ENCODE measurements around the gene APOL4. TPM values are rescaled to one million over a fixed set of nuclear protein-coding genes. Genes with fewer than 3 reads are reported as not detected.
"Not testable (repeated sequence)": the region's sequence is repeated elsewhere in the genome, so short reads cannot be mapped to it uniquely, and the experiment has no call there.

Gene APOL4
- total RNA-seq, 2 donors from 2014 or later = 0.52 to 18.1 TPM

DNA sequence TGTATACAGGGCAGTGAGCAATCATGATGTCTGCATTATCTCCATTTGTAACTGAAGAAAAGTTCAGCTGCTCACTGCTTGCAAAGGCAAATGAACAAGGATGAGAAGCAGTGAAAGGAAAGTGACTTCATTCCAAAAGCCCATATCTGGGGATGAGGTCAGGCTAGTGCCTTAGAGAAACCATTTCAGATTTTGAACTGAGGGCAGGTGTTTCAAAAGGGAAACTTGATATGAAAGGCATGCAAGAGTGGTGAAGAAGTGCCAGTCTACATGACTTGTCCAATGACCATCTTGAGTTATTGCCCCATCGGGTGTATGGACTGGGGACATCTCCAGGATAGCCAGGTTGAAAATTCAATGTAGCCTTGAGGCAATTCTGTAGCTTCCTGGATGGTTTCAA, 7.3 kb upstream of the APOL4 start:
- 88 to 95% methylated on average over 1 of the region's 1 CpG for WGBS, 2 donors
- Histone ChIP-seq H3K27me3 (no peaks in the 10 kb centered on the region), H3K4me1 (no peaks in the 10 kb centered on the region), H3K27ac (no peak overlapping the region), H3K9me3 (no peaks in the 10 kb centered on the region), H3K36me3 (replicated peaks in 1 of 2; ENCODE audit: insufficient read depth in 1 of 2, low read depth in 2 of 2) (no peaks in the 10 kb centered on the region), H3K4me3 (no peak overlapping the region)
- TF ChIP-seq, protein P1, sequence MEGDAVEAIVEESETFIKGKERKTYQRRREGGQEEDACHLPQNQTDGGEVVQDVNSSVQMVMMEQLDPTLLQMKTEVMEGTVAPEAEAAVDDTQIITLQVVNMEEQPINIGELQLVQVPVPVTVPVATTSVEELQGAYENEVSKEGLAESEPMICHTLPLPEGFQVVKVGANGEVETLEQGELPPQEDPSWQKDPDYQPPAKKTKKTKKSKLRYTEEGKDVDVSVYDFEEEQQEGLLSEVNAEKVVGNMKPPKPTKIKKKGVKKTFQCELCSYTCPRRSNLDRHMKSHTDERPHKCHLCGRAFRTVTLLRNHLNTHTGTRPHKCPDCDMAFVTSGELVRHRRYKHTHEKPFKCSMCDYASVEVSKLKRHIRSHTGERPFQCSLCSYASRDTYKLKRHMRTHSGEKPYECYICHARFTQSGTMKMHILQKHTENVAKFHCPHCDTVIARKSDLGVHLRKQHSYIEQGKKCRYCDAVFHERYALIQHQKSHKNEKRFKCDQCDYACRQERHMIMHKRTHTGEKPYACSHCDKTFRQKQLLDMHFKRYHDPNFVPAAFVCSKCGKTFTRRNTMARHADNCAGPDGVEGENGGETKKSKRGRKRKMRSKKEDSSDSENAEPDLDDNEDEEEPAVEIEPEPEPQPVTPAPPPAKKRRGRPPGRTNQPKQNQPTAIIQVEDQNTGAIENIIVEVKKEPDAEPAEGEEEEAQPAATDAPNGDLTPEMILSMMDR (IDR thresholded peaks at IDR 0.05) = no peak
- no peak for TF ChIP-seq POLR2A (IDR thresholded peaks at IDR 0.05)
- no peak for ATAC-seq
- no peak for DNase-seq
- intact Hi-C loops (cut with DNase I) = no loop called here

DNA sequence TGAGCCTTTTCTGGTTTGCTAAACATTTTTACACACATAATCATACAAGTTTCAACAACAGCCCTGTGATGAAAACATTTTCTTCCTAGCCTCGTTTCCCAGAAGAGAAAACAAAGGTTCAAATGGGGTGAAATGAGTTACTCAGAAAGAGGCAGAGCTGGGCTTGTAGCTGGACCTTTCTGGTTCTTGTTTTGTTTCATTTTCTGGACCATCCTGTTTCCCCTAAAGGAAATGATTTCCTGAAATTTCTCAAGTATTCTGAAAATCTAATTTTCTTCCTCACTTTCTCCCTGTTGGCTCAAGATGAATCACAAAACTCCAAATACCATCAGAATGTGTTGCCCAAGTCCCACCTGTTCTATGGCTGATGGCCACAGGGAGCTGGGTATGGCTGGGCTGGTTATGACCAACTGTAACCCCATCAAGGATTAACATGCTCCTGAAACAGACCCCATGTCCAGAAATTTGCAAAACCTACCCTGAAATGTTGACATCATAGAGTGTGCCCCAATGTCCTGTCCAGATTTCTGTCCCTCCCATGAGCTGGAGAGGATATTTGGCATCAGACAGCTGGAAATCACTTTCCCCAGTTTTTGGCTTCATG, 6.7 kb upstream of the APOL4 start:
- DNase-seq = no peak
- no peaks in the 10 kb centered on the region for H3K36me3 ChIP-seq (replicated peaks in 1 of 2; ENCODE audit: insufficient read depth in 1 of 2, low read depth in 2 of 2)
- H3K9me3 ChIP-seq = no peaks in the 10 kb centered on the region
- no peak overlapping the region for H3K27ac ChIP-seq
- ATAC-seq = no peak
- no peaks in the 10 kb centered on the region for H3K27me3 ChIP-seq
- 29 to 35% methylated on average over 1 of the region's 1 CpG for WGBS, 2 donors
- no peaks in the 10 kb centered on the region for H3K4me1 ChIP-seq
- intact Hi-C loops (cut with DNase I) = no loop called here
- no peak for TF ChIP-seq POLR2A (IDR thresholded peaks at IDR 0.05)
- TF ChIP-seq, protein P1 (IDR thresholded peaks at IDR 0.05) = no peak
- H3K4me3 ChIP-seq = no peak overlapping the region

DNA sequence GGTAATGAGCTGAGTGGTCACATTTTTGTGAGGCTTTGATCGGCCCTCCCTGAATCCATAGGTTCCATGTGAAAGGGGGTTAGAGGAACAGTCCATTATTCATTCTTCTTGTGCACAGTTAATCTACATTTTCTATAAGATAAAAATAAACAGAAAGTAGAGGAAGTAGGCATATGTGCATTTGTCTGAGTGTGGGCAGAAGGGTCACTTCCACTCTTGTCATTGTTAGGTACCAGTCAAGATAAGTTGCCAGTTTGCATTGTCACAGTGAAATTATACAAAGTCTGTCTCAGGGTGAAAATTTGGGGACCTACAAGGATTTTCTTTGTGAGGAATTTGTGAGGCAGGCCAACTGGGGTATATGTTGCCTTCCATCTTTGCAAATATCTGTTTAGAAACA, 4.6 kb upstream of the APOL4 start:
- DNase-seq (no peak), ATAC-seq (no peak)
- peaks cover 19% of the 10 kb centered on the region for H3K4me1 ChIP-seq
- no peaks in the 10 kb centered on the region for H3K27me3 ChIP-seq
- H3K9me3 ChIP-seq = no peaks in the 10 kb centered on the region
- TF ChIP-seq POLR2A (IDR thresholded peaks at IDR 0.05) = no peak
- TF ChIP-seq, protein P1 (IDR thresholded peaks at IDR 0.05) = no peak
- WGBS, 2 donors = 74 to 84% methylated on average over 1 of the region's 1 CpG
- H3K36me3 ChIP-seq (replicated peaks in 1 of 2; ENCODE audit: insufficient read depth in 1 of 2, low read depth in 2 of 2) = no peaks in the 10 kb centered on the region
- intact Hi-C loops (cut with DNase I) = no loop called here
- H3K4me3 ChIP-seq = no peak overlapping the region
- H3K27ac ChIP-seq = no peak overlapping the region

DNA sequence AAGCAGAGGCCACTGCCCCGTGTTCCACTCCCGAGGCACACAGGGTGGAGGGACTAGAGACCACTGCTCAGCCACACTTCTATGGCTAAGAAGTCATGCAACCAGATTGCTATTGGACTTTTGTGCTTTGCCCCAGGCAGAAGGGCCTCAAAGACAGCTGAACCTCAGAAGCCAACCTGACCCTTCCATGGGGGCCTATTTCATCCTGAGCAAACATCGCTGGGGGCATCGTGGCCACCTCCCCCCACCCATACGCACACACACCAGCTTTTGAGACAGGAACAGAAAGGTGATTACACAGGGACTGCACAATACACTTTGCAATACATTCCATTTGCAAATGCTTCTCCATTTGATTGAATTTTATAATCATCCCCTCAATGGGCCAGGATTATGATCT, 4.0 kb upstream of the APOL4 start:
- DNase-seq = not testable (repeated sequence)

DNA sequence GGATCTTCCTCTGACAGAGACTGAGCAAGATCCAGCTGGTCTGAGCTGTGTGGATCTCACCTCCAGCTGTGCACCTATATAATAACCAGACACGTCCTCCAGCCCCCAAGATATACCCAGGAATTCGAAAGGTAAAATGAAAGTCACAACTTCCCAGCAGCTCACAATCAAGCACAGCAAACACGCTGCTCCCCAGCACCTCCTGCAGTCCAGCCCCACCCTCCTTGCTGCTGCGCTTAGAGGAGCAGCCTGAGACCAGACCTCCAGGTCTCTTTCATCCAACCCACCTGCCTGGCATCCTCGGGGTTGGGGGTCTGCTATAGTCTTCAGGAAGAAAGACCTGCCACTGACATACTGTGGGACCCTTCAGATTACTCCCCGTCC, 3.0 kb upstream of the APOL4 start:
- no peak overlapping the region for H3K27ac ChIP-seq
- intact Hi-C loops (cut with DNase I) = no loop called here
- ATAC-seq (no peak), DNase-seq (no peak)
- TF ChIP-seq, protein P1 (IDR thresholded peaks at IDR 0.05) = no peak
- no peak for TF ChIP-seq POLR2A (IDR thresholded peaks at IDR 0.05)
- H3K36me3 ChIP-seq (replicated peaks in 1 of 2; ENCODE audit: insufficient read depth in 1 of 2, low read depth in 2 of 2) = no peaks in the 10 kb centered on the region
- H3K9me3 ChIP-seq = no peaks in the 10 kb centered on the region
- no peaks in the 10 kb centered on the region for H3K27me3 ChIP-seq
- H3K4me1 ChIP-seq = peaks cover 19% of the 10 kb centered on the region
- WGBS, 2 donors = 58 to 65% methylated on average over 5 to 6 of the region's 6 CpGs
- H3K4me3 ChIP-seq = no peak overlapping the region

More for the DNA sequence above, 4.0 kb upstream of the APOL4 start:
- H3K4me3 ChIP-seq; H3K27ac ChIP-seq; H3K9me3 ChIP-seq; intact Hi-C loops (cut with DNase I); H3K27me3 ChIP-seq; ATAC-seq; H3K36me3 ChIP-seq (replicated peaks in 1 of 2; ENCODE audit: insufficient read depth in 1 of 2, low read depth in 2 of 2): not testable (repeated sequence)
- WGBS, 2 donors = 60 to 72% methylated on average over 3 to 5 of the region's 5 CpGs
- peaks cover 19% of the 10 kb centered on the region for H3K4me1 ChIP-seq
